Activated B cell treated with CpG ODN at 0.5 μM for 24 hours (primary cell): ENCODE results near the gene TMPO. TPM values are rescaled to one million over a fixed set of nuclear protein-coding genes. Genes with fewer than 3 reads are reported as not detected.

ENCODE experiments used
- ATAC-seq: fragments of 200-7000 bp; cut with Tn5 transposase; one replicate; pipeline ENCODE4 v1.10.0; 2021; ENCODE audit warnings: low read depth, mild to moderate bottlenecking, moderate library complexity
- CTCF ChIA-PET: fragments of 350-600 bp; sonication (Branson Sonifier 250); formaldehyde crosslinking; loops from one replicate; lab custom pipeline; 2021; ENCODE audit warnings: antibody characterized with exemption; lab: Charles Lee
- POLR2A ChIA-PET: fragments of 350-600 bp; sonication (Branson Sonifier 250); formaldehyde crosslinking; loops from one replicate; lab custom pipeline; 2021; ENCODE audit warnings: antibody characterized with exemption; lab: Charles Lee
- DNase-seq: peaks from one replicate; pipeline ENCODE4 v3.0.0; 2022
- H3K27ac Mint-ChIP-seq: one replicate; pipeline ENCODE4 v1.8.0; 2020; ENCODE audit warnings: mixed read lengths
- H3K27me3 Mint-ChIP-seq: one replicate; pipeline ENCODE4 v1.8.0; 2021; ENCODE audit warnings: mixed read lengths
- H3K36me3 Mint-ChIP-seq: one replicate; pipeline ENCODE4 v1.8.0; 2021; ENCODE audit warnings: low read depth, mixed read lengths
- H3K4me1 Mint-ChIP-seq: one replicate; pipeline ENCODE4 v1.8.0; 2021; ENCODE audit warnings: mixed read lengths
- H3K4me3 Mint-ChIP-seq: one replicate; pipeline ENCODE4 v1.8.0; 2020; ENCODE audit warnings: mild to moderate bottlenecking, mixed read lengths
- H3K9me3 Mint-ChIP-seq: one replicate; pipeline ENCODE4 v1.8.0; 2020; ENCODE audit warnings: mixed read lengths
- intact Hi-C: fragments of 100-400 bp; cut with micrococcal nuclease; formaldehyde crosslinking; loops from one replicate; pipeline ENCODE4 v1.15.1; 2024
- total RNA-seq: library from RNA; stranded (reverse); gene quantifications from 2 replicates; pipeline ENCODE4 v1.2.3, GENCODE V29; 2022
- TF ChIP-seq, protein P1 (sequence below): fragments of 200-600 bp; IDR thresholded peaks from one replicate; pipeline ENCODE4 v1.8.0; 2022; ENCODE audit warnings: antibody characterized with exemption, mild to moderate bottlenecking

TMPO gene
- total RNA-seq, 1 donor from 2014 or later: 115 TPM

DNA sequence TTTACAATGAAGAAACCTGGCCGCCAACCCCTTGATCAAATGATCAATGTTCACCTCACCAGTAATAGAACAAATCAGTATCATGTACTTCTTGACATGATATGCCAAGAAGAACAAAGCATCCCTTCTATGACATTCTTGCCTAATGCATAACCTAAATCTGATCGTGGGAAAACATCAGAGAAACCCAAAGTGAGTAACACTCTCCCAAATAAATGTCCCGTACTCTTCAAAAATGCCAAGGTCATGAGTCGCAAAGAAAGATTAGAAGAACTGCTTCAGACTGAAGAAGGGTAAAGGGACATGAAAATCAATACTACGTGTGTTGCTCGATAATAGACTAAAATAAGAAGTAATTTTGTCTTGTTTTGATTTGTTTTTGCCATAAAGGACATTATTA, 66.7 kb downstream of the TMPO start:
- ATAC-seq (no peak), DNase-seq (no peak)
- TF ChIP-seq, protein P1, sequence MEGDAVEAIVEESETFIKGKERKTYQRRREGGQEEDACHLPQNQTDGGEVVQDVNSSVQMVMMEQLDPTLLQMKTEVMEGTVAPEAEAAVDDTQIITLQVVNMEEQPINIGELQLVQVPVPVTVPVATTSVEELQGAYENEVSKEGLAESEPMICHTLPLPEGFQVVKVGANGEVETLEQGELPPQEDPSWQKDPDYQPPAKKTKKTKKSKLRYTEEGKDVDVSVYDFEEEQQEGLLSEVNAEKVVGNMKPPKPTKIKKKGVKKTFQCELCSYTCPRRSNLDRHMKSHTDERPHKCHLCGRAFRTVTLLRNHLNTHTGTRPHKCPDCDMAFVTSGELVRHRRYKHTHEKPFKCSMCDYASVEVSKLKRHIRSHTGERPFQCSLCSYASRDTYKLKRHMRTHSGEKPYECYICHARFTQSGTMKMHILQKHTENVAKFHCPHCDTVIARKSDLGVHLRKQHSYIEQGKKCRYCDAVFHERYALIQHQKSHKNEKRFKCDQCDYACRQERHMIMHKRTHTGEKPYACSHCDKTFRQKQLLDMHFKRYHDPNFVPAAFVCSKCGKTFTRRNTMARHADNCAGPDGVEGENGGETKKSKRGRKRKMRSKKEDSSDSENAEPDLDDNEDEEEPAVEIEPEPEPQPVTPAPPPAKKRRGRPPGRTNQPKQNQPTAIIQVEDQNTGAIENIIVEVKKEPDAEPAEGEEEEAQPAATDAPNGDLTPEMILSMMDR: no peak
- intact Hi-C loops: no loop called here
- ChIA-PET POLR2A (interaction anchor here (1.1 kb wide), 1 partner anchor 12 kb away, joined by 4 read pairs; no protein-coding TSS in a partner anchor), CTCF (interaction anchor here (0.7 kb wide), 1 partner anchor 72 kb away, joined by 4 read pairs; no protein-coding TSS in a partner anchor)
- Mint-ChIP-seq H3K27me3 (peaks cover 1% of the 10 kb centered on the region), H3K36me3 (no peaks in the 10 kb centered on the region), H3K4me3 (no peak overlapping the region), H3K27ac (no peak overlapping the region), H3K4me1 (no peaks in the 10 kb centered on the region), H3K9me3 (no peaks in the 10 kb centered on the region)

DNA sequence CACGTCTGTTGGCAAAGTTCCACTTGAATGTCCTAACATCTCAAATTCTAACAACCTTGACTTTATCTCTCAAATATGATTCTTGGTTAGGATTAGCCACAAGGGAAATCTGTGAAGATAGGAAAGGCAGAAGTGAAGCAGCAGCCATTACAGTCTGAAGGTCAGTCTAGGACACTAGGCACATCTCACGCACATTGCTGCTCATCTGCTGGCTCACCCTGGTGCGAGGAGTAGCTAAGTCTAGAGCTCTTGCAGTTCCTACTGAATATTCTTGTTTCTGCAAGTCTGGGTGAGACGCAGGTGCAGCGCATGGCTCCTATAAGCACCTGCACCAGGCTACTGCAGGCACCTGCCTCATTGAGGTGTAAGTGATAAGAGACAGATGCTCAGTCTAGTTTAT, 71.7 kb downstream of the TMPO start:
- no peaks in the 10 kb centered on the region for H3K36me3 Mint-ChIP-seq
- ATAC-seq: no peak
- H3K4me3 Mint-ChIP-seq: no peak overlapping the region
- no peaks in the 10 kb centered on the region for H3K27me3 Mint-ChIP-seq
- ChIA-PET POLR2A (no interaction called here), CTCF (no interaction called here)
- H3K4me1 Mint-ChIP-seq: no peaks in the 10 kb centered on the region
- H3K27ac Mint-ChIP-seq: no peak overlapping the region
- no peaks in the 10 kb centered on the region for H3K9me3 Mint-ChIP-seq
- TF ChIP-seq, protein P1: no peak
- intact Hi-C loops: no loop called here
- DNase-seq: no peak

DNA sequence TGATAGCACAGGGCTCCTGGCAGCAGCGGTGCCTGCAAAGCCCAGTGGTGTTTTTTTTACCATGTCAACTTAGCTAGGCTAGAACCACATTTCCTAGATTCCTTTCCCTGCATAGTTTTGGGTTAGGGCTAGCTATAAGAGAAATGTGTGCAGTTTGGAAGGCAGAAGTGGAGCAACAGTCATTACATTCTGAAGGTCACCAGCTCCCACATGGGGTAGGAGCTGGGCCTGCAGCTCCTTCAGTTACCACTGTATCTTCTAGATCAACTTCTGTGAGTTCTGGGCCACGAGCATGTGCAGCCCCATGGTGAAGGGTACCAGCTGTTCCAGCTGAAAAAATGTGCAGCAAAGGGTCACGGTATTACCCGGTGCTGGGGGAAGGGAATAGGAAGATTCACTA, 75.8 kb downstream of the TMPO start:
- POLR2A ChIA-PET: no interaction called here
- peak overlapping the region; percentile 29 for H3K4me3 Mint-ChIP-seq

DNA sequence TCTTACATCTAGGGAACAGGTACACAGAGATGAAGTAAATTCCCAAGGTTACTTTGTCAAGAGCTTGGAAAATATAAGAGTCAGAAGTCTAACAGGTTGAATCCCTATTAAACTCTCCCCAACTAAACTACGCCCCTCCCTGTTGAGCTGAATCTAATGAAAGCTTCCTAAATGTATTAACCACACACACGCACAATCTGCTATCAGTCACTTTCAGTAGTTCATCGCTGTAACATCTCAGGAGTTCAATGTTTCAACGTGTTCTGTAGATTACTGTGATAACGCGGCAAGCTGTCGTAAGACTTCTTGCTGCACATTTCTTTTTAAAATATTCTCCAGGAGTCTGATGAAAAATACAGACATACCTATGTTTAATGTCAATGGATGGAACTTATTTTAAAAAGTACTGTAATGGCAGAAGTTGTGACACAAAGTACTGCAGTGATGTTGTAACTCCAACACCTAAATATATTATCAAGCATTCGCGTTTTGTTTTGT, 77.5 kb downstream of the TMPO start:
- POLR2A ChIA-PET: interaction anchor here (0.7 to 5.5 kb wide), 23 partner anchors 11 to 102 kb away, joined by 3 to 100 read pairs (median 6); partner anchors contain the start of genes APAF1, IKBIP and TMPO
- Mint-ChIP-seq H3K27ac (peak overlapping the region; percentile 96), H3K9me3 (no peaks in the 10 kb centered on the region), H3K27me3 (no peaks in the 10 kb centered on the region), H3K4me1 (peaks cover 36% of the 10 kb centered on the region), H3K36me3 (peaks cover 40% of the 10 kb centered on the region), H3K4me3 (peak overlapping the region; percentile 96)
- CTCF ChIA-PET: interaction anchor here (1.1 to 4.8 kb wide), 3 partner anchors 26 to 58 kb away, joined by 3 to 25 read pairs (median 4); partner anchors contain the start of gene IKBIP
- TF ChIP-seq, protein P1: no peak
- intact Hi-C loops: loop anchor here (1.0 kb wide), 6 partner anchors 14 to 90 kb away; partner anchors contain the start of gene APAF1
- ATAC-seq: no peak
- no peak for DNase-seq

More for the DNA sequence above, 75.8 kb downstream of the TMPO start:
- no peak for DNase-seq
- Mint-ChIP-seq H3K36me3 (peaks cover 24% of the 10 kb centered on the region), H3K27me3 (no peaks in the 10 kb centered on the region), H3K4me1 (peaks cover 28% of the 10 kb centered on the region), H3K9me3 (no peaks in the 10 kb centered on the region), H3K27ac (no peak overlapping the region)
- TF ChIP-seq, protein P1: no peak
- intact Hi-C loops: no loop called here
- CTCF ChIA-PET: interaction anchor here (0.7 to 1.2 kb wide), 2 partner anchors 21 to 62 kb away, joined by 3 to 4 read pairs; no protein-coding TSS in a partner anchor
- no peak for ATAC-seq

DNA sequence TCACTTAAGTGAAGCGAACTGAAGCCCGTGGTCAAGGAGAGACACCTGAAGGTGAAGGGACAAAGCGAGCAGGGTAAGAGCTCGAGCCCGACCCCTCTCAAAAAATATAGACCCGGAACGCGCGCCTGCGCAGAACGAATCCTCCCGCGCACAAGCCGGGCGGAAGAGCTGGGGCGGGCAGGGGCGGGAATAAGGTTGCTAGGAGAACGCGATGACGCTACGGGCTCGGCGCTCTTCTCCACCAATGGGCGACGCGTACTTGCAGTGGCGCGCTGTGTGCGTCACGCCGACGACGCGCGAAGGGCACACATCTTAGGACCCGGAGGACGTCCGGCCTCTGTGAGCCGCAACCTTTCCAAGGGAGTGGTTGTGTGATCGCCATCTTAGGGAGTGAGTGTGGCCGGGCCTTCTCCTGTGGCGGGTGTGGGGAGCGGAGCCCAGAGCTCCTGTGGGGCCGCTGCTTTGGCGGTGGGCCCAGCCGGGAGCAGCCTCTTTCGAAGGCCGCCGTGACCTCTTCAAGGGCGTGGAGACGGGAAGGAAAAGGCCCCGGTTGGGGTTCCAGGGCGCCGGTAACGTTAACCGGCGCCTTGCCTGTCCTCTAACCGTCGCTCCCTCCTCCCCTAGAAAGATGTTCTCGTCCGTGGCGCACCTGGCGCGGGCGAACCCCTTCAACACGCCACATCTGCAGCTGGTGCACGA, 78.1 kb downstream of the TMPO start, which contains the start of gene SLC25A3:
Gene SLC25A3 (plus strand): TSS at position 336 of the 699 bp plus-strand sequence. CDS start 293 bp downstream, at position 629.
- peak; percentile 81 for DNase-seq
- Mint-ChIP-seq H3K27ac (peak within 1 kb of the TSS; percentile 96), H3K36me3 (peaks cover 46% of the 10 kb centered on the region), H3K27me3 (no peaks in the 10 kb centered on the region), H3K9me3 (no peaks in the 10 kb centered on the region), H3K4me3 (peak within 1 kb of the TSS; percentile 96), H3K4me1 (peaks cover 36% of the 10 kb centered on the region)
- ATAC-seq: peak; percentile 97
- intact Hi-C loops: loop anchor here (1.0 kb wide), 6 partner anchors 14 to 90 kb away; partner anchors contain the start of gene APAF1
- TF ChIP-seq, protein P1: no peak
- CTCF ChIA-PET: interaction anchor here (0.7 to 4.8 kb wide), 6 partner anchors 12 to 103 kb away, joined by 3 to 25 read pairs (median 4); partner anchors contain the start of gene IKBIP
- POLR2A ChIA-PET: interaction anchor here (0.7 to 5.5 kb wide), 25 partner anchors 10 to 103 kb away, joined by 3 to 100 read pairs (median 5); partner anchors contain the start of genes APAF1, IKBIP and TMPO
